Tibial nerve (tissue), 4 donors: ENCODE results near the gene RTKN.

Experiments used
- CTCF ChIP-seq, 5 experiments: fragments of 200-600 bp in 3 of 5; fragments of 450-650 bp in 2 of 5; sonication (generic) in 3 of 5; IDR thresholded peaks; one replicate each; pipeline ENCODE4 v1.5.1; 2016 to 2019; ENCODE audit warnings: antibody characterized with exemption in 5 of 5, mild to moderate bottlenecking in 3 of 5, moderate library complexity in 2 of 5
- EP300 ChIP-seq, 2 donors: sonication (generic); formaldehyde crosslinking; IDR thresholded peaks; one replicate each; pipeline ENCODE4 v1.6.1; 2017; ENCODE audit warnings: antibody characterized with exemption in 2 of 2, mild to moderate bottlenecking in 1 of 2

GRCh38 chr2:74415762-74416395 lies 25.9 kb downstream of the RTKN start:
- no peak for TF ChIP-seq CTCF (IDR thresholded peaks at IDR 0.05)
- no peak for TF ChIP-seq EP300 (IDR thresholded peaks at IDR 0.05)
